Loucy (cell line): Measurements from ENCODE around the gene RANBP2.

ENCODE experiments used
- H2AFZ ChIP-seq: fragments of 200-600 bp; sonication (generic); 2 replicates; pipeline ENCODE4 v1.6.0; 2016; ENCODE audit warnings: antibody characterized with exemption, mild to moderate bottlenecking, low read length, moderate library complexity
- H3F3A ChIP-seq: fragments of 200-600 bp; 2 replicates; pipeline ENCODE4 v1.6.0; 2016; ENCODE audit warnings: antibody characterized with exemption, low read depth, mild to moderate bottlenecking
- H3K27me3 ChIP-seq: fragments of 200-600 bp; sonication (generic); 2 replicates; pipeline ENCODE4 v1.6.1; 2014; ENCODE audit warnings: low read length, mild to moderate bottlenecking; ENCODE audit not compliant: insufficient read depth, poor library complexity, severe bottlenecking
- H3K36me3 ChIP-seq: fragments of 200-600 bp; sonication (generic); 2 replicates; pipeline ENCODE4 v1.6.1; 2016; ENCODE audit warnings: low read length; ENCODE audit not compliant: insufficient read depth
- H3K4me1 ChIP-seq: fragments of 200-600 bp; sonication (generic); 2 replicates; pipeline ENCODE4 v1.5.1; 2014; ENCODE audit warnings: low read length, mild to moderate bottlenecking; ENCODE audit not compliant: insufficient read depth, poor library complexity, severe bottlenecking
- H3K4me2 ChIP-seq: fragments of 200-600 bp; sonication (generic); 2 replicates; pipeline ENCODE4 v1.6.0; 2014; ENCODE audit warnings: antibody characterized with exemption, low read length, low read depth, mild to moderate bottlenecking; ENCODE audit not compliant: poor library complexity, severe bottlenecking
- H3K4me3 ChIP-seq: fragments of 200-600 bp; sonication (generic); 2 replicates; pipeline ENCODE4 v1.5.1; 2014; ENCODE audit warnings: low read length, mild to moderate bottlenecking, mixed read lengths; ENCODE audit not compliant: poor library complexity, severe bottlenecking
- H3K79me2 ChIP-seq: fragments of 200-600 bp; sonication (generic); 2 replicates; pipeline ENCODE4 v1.6.1; 2014; ENCODE audit warnings: low read length; ENCODE audit not compliant: insufficient read depth
- H3K9ac ChIP-seq: fragments of 200-600 bp; sonication (generic); 2 replicates; pipeline ENCODE4 v1.6.0; 2014; ENCODE audit warnings: mild to moderate bottlenecking, low read depth, low read length, moderate library complexity; ENCODE audit not compliant: poor library complexity, severe bottlenecking
- H3K9me2 ChIP-seq: fragments of 200-600 bp; sonication (generic); replicated peaks from 2 replicates; pipeline ENCODE4 v1.6.1; 2016; ENCODE audit warnings: low read depth, low read length, mixed read lengths
- H3K9me3 ChIP-seq: fragments of 200-600 bp; sonication (generic); 2 replicates; pipeline ENCODE4 v1.6.1; 2014; ENCODE audit warnings: mild to moderate bottlenecking, antibody characterized with exemption, low read length, low read depth; ENCODE audit not compliant: insufficient read depth
- H4K20me1 ChIP-seq: fragments of 200-600 bp; sonication (generic); 2 replicates; pipeline ENCODE4 v1.6.0; 2014; ENCODE audit warnings: antibody characterized with exemption, low read length, mild to moderate bottlenecking; ENCODE audit not compliant: insufficient read depth, poor library complexity, severe bottlenecking
- CTCF ChIP-seq: fragments of 200-600 bp; sonication (generic); conservative IDR thresholded peaks from 2 replicates; pipeline ENCODE4 v1.5.1; 2014; ENCODE audit warnings: mild to moderate bottlenecking, antibody characterized with exemption, low read length
- EZH2phosphoT487 ChIP-seq: fragments of 200-600 bp; IDR thresholded peaks from 2 replicates; pipeline ENCODE4 v1.6.1; 2018; ENCODE audit warnings: antibody characterized with exemption, mild to moderate bottlenecking, moderate library complexity, borderline replicate concordance

The RANBP2 gene

GRCh38 chr2:108805032-108805431, 85.8 kb downstream of the RANBP2 start:
- Histone ChIP-seq H2AFZ (no peak overlapping the region), H3K27me3 (no peaks in the 10 kb centered on the region), H3K4me3 (no peak overlapping the region), H3K9me3 (peaks cover 18% of the 10 kb centered on the region; the same call in 1 of the 2 replicates), H3K9me2 (no peaks in the 10 kb centered on the region), H3F3A (no peaks in the 10 kb centered on the region), H3K36me3 (peaks cover 64% of the 10 kb centered on the region; the same call in 1 of the 2 replicates), H3K9ac (no peak overlapping the region), H3K4me2 (no peak overlapping the region), H3K4me1 (no peaks in the 10 kb centered on the region), H3K79me2 (peaks cover 21% of the 10 kb centered on the region; the same call in 1 of the 2 replicates), H4K20me1 (no peaks in the 10 kb centered on the region)
- TF ChIP-seq EZH2phosphoT487 (no peak), CTCF (no peak)

- H3K4me1 ChIP-seq: no peaks in the 10 kb centered on the region
- peaks cover 65% of the 10 kb centered on the region; the same call in 1 of the 2 replicates for H3K36me3 ChIP-seq
- H3K4me2 ChIP-seq: no peak overlapping the region
- no peaks in the 10 kb centered on the region for H3K9me2 ChIP-seq
- peaks cover 29% of the 10 kb centered on the region; the same call in 1 of the 2 replicates for H3K79me2 ChIP-seq
- H3K9ac ChIP-seq: no peak overlapping the region
- no peaks in the 10 kb centered on the region for H3F3A ChIP-seq
- H4K20me1 ChIP-seq: no peaks in the 10 kb centered on the region
- H3K9me3 ChIP-seq: peaks cover 19% of the 10 kb centered on the region; the same call in 1 of the 2 replicates
- no peak for TF ChIP-seq CTCF
- no peaks in the 10 kb centered on the region for H3K27me3 ChIP-seq
- H2AFZ ChIP-seq: no peak overlapping the region
- no peak overlapping the region for H3K4me3 ChIP-seq
Measured at GRCh38 chr2:108805782-108806181, 86.5 kb downstream of the RANBP2 start.

GRCh38 chr2:108806371-108807113, 87.3 kb downstream of the RANBP2 start:
- TF ChIP-seq CTCF: no peak
- TF ChIP-seq EZH2phosphoT487: no peak
- Histone ChIP-seq H3K9me3 (peaks cover 19% of the 10 kb centered on the region; the same call in 1 of the 2 replicates), H3K27me3 (no peaks in the 10 kb centered on the region), H3K79me2 (peaks cover 31% of the 10 kb centered on the region; the same call in 1 of the 2 replicates), H3K4me1 (no peaks in the 10 kb centered on the region), H3K9me2 (no peaks in the 10 kb centered on the region), H3K4me3 (no peak overlapping the region), H3F3A (no peaks in the 10 kb centered on the region), H3K4me2 (no peak overlapping the region), H3K9ac (no peak overlapping the region), H3K36me3 (peaks cover 68% of the 10 kb centered on the region; the same call in 1 of the 2 replicates), H4K20me1 (no peaks in the 10 kb centered on the region), H2AFZ (no peak overlapping the region)
